Measurements from ENCODE around the gene TCTA.

- TF ChIP-seq, protein P1, sequence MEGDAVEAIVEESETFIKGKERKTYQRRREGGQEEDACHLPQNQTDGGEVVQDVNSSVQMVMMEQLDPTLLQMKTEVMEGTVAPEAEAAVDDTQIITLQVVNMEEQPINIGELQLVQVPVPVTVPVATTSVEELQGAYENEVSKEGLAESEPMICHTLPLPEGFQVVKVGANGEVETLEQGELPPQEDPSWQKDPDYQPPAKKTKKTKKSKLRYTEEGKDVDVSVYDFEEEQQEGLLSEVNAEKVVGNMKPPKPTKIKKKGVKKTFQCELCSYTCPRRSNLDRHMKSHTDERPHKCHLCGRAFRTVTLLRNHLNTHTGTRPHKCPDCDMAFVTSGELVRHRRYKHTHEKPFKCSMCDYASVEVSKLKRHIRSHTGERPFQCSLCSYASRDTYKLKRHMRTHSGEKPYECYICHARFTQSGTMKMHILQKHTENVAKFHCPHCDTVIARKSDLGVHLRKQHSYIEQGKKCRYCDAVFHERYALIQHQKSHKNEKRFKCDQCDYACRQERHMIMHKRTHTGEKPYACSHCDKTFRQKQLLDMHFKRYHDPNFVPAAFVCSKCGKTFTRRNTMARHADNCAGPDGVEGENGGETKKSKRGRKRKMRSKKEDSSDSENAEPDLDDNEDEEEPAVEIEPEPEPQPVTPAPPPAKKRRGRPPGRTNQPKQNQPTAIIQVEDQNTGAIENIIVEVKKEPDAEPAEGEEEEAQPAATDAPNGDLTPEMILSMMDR (IDR thresholded peaks at IDR 0.05; ENCODE audit: low read depth, low read length), result no peak
- TF ChIP-seq EZH2phosphoT487 (IDR thresholded peaks at IDR 0.05; ENCODE audit: low read depth), result no peak
Observed at GRCh38 chr3:49454898-49455681, 42.9 kb downstream of the TCTA start.

Data from OCI-LY3 (cell line).